Kidney epithelial cell (primary cell): ENCODE data around the gene ZNF454. TPM values are rescaled to one million over a fixed set of nuclear protein-coding genes. Genes with fewer than 3 reads are reported as not detected.

Experiments
- DNase-seq: peaks from one replicate; pipeline ENCODE4 v3.0.0-alpha.2; 2010; ENCODE audit warnings: low read depth
- H3K27me3 ChIP-seq: 2 replicates; pipeline ENCODE4 v1.6.0; 2011; ENCODE audit warnings: low read length; ENCODE audit not compliant: control insufficient read depth, insufficient read depth
- H3K36me3 ChIP-seq: 2 replicates; pipeline ENCODE4 v1.5.1; 2011; ENCODE audit warnings: low read length; ENCODE audit not compliant: control insufficient read depth, insufficient read depth
- H3K4me3 ChIP-seq: 2 replicates; pipeline ENCODE4 v1.5.1; 2011; ENCODE audit warnings: low read depth, mild to moderate bottlenecking, control low read depth, low read length
- total RNA-seq: library from RNA; depleted of rRNA; stranded (reverse); fragments of >200 nt; gene quantifications from 2 replicates; pipeline ENCODE4 v1.2.3, GENCODE V29; 2015
- TF ChIP-seq, protein P1 (sequence below): IDR thresholded peaks from 2 replicates; pipeline ENCODE4 v1.5.1; 2011; ENCODE audit warnings: mild to moderate bottlenecking, moderate library complexity, low read length, control low read depth, inconsistent platforms; ENCODE audit not compliant: insufficient read depth, poor library complexity, severe bottlenecking

The ZNF454 gene
- total RNA-seq, 1 donor from 2014 or later: 5.0 TPM

DNA sequence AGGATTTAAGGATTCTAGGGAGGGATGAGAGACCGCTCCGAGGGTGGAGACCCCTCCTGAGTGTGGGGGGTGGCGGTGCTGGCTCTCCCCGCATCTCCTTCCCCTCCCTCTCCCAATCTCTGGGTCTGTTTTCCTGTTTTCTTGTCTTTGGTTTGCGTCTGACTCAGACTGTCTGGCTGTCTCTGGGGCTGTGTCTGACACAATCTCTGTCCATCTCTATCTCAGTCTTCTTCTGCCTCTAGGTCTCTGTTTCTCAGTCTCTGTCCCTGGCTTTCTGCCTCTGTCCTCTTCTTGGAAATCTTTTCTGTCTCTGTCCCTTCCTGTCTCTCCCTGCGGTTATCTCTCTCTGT, 54.3 kb downstream of the ZNF454 start:
- TF ChIP-seq, protein P1, sequence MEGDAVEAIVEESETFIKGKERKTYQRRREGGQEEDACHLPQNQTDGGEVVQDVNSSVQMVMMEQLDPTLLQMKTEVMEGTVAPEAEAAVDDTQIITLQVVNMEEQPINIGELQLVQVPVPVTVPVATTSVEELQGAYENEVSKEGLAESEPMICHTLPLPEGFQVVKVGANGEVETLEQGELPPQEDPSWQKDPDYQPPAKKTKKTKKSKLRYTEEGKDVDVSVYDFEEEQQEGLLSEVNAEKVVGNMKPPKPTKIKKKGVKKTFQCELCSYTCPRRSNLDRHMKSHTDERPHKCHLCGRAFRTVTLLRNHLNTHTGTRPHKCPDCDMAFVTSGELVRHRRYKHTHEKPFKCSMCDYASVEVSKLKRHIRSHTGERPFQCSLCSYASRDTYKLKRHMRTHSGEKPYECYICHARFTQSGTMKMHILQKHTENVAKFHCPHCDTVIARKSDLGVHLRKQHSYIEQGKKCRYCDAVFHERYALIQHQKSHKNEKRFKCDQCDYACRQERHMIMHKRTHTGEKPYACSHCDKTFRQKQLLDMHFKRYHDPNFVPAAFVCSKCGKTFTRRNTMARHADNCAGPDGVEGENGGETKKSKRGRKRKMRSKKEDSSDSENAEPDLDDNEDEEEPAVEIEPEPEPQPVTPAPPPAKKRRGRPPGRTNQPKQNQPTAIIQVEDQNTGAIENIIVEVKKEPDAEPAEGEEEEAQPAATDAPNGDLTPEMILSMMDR: no peak
- no peak overlapping the region for H3K4me3 ChIP-seq
- DNase-seq: no peak
- peaks cover 19% of the 10 kb centered on the region for H3K27me3 ChIP-seq
- no peaks in the 10 kb centered on the region for H3K36me3 ChIP-seq

DNA sequence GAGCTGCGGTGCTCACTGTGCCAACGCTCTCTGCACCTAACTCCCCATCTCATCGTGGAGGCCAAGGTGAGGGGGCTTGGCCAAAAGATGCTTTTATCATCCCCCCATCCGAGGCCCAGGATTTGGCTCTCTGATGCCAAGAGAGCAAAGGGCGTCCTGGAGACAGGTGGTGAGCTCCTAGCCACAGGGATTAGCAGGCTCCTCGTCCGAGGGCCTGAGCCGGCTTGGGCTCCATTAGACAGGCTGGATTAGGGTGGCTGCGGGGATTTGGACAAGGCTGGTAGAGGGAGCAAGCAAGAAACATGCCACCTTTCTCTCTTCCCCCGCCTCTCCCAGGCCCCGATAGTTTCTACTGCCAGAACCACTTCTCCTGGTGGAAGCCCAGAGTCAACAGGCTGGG, 55.2 kb downstream of the ZNF454 start:
- Histone ChIP-seq H3K27me3 (peaks cover 19% of the 10 kb centered on the region), H3K4me3 (no peak overlapping the region), H3K36me3 (no peaks in the 10 kb centered on the region)
- TF ChIP-seq, protein P1: no peak
- DNase-seq: no peak

DNA sequence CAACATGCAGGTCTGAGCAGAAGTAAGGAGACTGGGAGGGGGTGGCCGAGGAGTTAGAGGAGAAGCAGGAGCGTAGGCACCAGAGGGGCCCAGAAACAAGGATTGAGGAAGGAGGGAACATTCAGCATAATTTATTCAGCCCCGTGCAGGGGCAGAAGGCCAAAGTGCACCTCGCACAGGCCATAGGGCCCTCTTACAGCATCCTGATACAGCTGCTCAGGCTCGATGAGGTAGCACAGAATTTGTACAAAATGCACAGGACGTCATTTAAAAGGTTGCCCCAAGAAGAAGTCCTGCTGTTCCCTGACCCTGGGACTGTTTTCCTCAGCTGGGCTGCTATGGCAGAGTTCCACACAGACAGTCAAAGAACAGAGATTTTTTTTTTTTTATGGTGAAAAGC, 56.2 kb downstream of the ZNF454 start:
- Histone ChIP-seq H3K36me3 (no peaks in the 10 kb centered on the region), H3K27me3 (peaks cover 19% of the 10 kb centered on the region), H3K4me3 (no peak overlapping the region)
- TF ChIP-seq, protein P1: no peak
- no peak for DNase-seq

DNA sequence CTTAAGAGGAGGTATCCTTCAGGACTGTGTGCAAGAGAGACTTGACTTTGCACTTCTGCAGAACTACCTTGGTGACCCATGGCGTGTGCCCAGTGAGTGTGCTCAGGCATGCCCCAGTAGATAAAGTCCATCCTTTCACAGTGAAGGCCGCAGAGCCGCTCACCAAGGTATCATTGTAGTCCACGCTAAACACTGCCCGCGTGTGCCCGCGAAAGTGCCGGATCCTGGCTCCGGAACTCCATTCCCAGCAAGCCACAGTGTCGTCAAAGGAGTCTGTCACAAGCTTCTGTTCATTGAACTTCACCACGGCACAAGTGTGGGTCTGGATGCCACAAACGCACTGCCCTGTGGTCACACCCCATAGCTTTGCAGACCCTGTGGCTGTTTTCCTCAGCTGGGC, 57.4 kb downstream of the ZNF454 start:
- no peak for DNase-seq
- TF ChIP-seq, protein P1: no peak
- H3K27me3 ChIP-seq: peaks cover 17% of the 10 kb centered on the region
- H3K36me3 ChIP-seq: no peaks in the 10 kb centered on the region
- no peak overlapping the region for H3K4me3 ChIP-seq

DNA sequence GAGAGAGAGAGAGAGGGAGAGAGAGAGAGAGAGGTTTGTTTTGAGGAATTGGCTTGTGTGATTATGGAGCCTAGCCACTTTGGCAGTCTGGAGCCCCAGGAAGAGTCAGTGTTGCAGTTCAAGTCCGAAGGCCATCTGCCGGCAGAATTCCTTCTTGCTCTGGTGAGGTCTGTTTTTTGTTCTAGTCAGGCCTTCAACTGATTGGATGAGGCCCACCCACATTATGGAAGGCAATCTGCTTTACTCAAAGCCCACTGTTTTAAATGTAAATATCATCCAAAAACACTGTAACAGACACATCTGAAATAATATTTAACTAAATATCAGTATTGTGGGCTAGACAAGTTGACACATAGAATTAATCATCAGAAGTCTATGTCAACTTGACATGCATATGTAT, 65.6 kb downstream of the ZNF454 start:
- H3K27me3 ChIP-seq: no peaks in the 10 kb centered on the region
- TF ChIP-seq, protein P1: no peak
- H3K4me3 ChIP-seq: no peak overlapping the region
- no peak for DNase-seq
- no peaks in the 10 kb centered on the region for H3K36me3 ChIP-seq

DNA sequence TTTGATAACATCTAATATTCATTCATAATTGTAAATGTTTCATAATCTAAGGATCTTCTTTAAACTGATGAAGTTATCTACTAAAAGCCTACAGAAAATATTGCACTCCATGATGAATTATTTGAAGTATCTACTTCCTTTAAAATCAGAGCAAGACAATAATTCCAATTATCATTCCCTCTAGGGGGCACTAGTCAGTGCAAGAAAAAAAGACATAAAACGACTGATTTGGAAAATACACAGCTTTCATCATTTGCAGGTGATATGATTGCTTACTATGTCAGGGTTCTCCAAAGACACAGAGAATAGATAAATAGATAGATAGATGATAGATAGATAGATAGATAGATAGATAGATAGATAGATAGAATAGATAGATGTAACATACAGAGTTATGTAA, 67.7 kb downstream of the ZNF454 start:
- Histone ChIP-seq H3K36me3 (no peaks in the 10 kb centered on the region), H3K27me3 (no peaks in the 10 kb centered on the region), H3K4me3 (no peak overlapping the region)
- TF ChIP-seq, protein P1: peak; percentile 3
- DNase-seq: no peak
